Stimulated activated CD8-positive, alpha-beta memory T cell treated with anti-CD3 and anti-CD28 coated beads, Interleukin-2, amount 100 ng/mL, for 48 hours (primary cell): Measurements from ENCODE around the gene CTNNA2.
"Not testable (repeated sequence)": the region's sequence is repeated elsewhere in the genome, so short reads cannot be mapped to it uniquely, and the experiment has no call there.

Experiments
- DNase-seq, 2 donors: peaks; one replicate each; pipeline ENCODE4 v3.0.0-alpha.2; 2020; ENCODE audit warnings: low read depth in 2 of 2

The CTNNA2 gene

DNA sequence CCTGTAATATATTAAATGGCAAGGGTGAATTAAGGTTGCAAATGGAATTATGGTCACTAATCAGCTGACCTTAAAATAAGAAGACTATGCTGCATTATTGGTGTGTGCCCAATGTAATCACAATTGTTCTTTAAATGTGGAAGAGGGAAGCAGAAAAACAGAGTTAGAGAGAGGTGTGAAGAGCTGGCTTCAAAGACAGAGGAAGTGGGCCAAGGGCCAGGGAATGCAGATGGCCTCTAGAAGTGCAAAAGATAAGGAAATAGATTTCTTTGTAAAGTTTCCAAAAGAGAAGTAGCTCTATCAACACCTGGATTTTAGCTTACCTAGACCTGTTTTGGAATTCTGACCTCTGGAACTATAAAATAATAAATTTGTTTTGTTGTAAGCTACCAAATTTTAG, 515.7 kb downstream of the CTNNA2 start:
- DNase-seq, result no peak

DNA sequence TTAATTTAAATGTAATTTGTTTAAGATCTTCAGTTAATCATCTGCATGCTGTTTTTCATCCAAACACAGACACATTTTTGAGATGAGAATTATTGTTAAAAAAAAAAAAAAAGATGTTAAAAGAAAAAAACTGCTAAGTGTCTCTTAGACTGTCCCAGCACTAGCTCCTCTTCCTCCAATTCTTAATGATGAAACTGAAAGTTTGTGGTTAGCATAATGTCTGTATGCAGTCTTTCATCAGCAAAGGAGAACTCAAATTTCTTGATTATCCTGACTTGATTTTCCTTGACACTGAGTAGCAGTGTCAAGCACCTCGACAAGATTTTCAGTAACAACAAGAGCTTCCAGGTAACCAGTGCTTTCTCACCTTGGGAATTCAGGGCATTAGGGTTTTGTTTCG, 517.3 kb downstream of the CTNNA2 start:
- no peak for DNase-seq

DNA sequence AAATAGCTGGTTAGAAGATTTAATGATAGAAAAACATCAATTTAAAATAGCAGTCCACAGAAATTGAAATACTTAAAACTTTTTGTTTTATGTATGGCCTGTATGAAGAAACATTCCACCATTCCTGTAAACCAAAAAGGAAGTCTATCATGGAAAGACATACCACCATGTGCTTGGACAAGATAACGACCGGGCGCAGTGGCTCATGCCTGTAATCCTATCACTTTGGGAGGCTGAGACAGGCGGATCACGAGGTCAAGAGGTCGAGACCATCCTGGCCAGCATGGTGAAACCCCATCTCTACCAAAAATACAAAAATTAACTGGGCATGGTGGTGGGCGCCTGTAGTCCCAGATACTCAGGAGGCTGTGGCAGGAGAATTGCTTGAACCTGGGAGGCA, 519.8 kb downstream of the CTNNA2 start:
- not testable (repeated sequence) for DNase-seq

DNA sequence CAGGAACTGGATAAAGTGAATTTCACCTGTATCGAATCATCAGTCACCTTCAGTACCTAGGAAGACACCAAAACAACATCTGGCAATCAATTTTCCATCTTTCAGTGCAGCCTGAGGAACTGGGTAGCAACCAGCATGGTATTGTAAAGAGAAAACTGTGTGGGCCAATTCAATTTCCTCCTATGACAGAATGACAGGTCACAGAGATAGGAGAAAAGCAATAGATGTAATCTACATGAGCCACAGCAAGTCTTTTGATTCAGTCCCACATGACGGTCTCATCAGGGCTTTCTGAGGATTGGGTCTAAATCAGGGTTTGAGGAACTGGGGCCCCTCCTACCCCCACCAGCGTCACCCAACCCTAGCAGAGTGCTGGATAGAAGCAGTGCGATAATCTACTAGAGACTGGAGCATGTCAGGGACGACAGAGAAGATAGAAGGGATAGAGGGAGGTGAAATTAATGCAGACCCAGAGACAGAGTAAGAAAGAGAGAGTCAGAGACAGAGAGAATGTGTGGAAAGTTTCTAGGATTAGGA, 523.0 kb downstream of the CTNNA2 start:
- DNase-seq, result no peak

DNA sequence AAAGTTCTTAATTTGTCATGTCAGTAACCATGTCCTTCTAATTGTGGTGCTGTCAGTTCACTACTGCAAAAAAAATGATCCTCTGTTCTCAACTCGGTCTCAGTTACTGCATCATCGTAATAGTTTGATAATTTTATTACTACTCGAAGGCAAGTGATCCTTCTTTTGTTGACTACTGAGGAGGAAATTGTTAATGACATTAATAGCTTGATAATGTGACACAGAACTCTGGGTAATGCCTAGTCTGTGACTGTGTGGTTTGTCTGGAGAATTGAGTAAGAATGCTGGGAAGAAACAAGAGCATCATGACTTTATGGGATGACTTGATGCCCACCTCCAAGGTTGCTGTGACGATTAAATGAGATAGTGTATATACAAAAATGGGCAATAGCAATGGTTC, 524.5 kb downstream of the CTNNA2 start:
- DNase-seq, result no peak

DNA sequence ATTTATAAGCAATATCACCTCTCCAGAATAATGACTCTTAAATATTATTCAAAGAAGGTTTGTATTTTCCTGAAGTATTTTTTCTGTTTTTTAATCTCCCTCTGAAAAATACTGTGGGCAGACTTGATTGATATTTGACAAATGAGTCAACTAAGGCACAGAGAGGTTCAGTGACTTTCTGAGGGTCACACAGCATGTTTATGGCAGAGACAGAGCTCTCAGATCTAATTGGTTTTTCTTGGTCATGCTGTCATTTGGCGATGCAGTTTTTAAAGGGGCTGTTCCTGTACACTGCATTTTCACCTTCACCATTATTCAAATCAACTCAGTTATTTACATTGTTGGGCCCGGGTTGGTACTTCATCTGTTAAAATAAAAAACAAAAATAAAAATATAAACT, 527.4 kb downstream of the CTNNA2 start:
- DNase-seq, result no peak

DNA sequence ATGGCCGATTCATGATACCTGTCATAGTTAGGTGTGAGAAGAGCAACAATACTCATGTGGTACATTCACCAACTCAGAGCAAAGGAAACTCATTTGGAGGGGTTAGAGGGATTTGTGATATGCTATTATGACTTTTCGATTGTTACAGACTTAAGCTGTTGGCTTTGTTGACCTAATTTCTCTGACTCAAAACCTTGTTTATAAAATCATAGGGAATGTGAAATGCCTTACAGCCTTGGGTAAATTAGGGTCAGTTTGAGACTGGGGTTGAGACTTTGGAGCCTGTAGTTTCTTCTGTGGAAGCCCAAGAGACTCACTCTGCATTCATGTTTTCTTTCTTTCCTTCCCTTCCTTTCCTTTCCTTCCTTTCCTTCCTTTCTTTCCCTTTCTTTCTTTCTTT, 529.8 kb downstream of the CTNNA2 start:
- DNase-seq, result no peak

DNA sequence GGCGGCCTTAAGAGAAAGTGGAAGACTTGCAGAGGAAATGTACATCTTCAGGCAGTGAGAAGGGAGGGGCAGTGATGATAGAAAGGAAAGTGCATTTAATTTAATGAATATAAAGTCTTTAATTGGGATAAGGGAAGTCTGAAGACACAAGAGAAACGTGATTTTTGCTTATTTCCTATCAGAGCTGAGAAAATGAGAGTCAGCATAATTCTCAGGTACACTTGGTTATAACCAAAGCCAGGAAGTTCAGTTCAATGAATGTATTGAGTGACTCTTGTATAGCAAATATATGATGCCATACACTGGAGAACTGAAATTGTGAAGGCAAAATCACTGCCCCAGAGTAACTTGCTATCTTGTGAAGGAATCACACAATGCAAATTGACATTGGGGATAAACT, 535.4 kb downstream of the CTNNA2 start:
- no peak for DNase-seq

DNA sequence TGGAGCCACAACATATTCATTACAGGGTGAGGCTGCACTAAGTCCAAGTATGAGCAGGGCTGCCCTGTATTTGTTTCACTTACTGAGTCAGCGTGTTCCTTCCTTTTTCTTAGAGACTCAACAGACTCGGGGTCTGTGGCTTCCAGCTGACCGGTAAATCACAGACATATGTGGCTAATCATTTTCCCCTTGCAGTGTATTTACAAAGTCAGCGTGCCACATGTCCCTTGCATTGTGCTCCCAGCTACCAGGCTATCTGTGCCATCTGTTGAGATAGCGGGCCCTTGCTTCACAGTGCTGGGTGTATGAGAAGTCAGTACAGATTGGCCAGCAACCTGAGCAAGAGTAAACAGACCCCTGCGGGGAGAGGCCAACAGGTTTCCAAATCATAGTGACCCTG, 537.4 kb downstream of the CTNNA2 start:
- no peak for DNase-seq

DNA sequence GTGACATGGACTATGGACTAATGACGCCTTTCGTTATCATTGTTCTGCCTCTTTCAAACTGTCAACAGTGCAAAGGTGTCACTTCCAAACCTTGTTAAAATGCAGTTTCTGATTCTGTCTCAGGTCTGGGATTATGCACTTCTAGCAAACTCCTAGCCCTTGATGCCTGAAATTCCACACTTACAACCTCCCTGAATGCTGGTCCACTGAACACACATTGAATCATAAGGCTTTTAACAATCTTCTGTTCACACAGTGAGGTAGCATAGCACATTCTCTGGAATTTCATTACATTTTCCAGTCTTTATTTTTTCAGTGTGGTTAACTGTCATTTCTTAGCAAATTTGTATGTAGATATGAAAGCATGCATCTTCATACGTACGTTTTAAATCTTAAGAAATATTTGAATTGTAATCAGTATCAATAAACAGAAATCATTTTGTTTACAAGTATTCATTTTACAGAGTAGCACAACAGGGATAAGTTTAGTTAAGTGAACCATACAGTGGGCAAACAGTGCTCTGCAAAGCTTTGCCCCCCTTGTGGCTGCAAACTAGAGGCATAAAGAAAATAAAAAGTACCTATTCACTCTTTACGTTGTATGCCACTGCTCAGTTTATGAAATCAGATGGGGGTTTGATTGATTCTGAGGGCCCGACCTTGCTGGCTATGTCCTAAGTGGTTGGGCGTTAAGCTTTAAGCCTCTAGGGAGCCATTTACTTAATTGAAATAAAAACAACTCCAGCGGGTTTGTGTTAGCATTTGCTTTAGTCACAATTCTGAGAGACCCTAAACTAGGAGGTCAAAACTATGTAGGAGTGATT, 540.9 kb downstream of the CTNNA2 start:
- DNase-seq, result no peak

DNA sequence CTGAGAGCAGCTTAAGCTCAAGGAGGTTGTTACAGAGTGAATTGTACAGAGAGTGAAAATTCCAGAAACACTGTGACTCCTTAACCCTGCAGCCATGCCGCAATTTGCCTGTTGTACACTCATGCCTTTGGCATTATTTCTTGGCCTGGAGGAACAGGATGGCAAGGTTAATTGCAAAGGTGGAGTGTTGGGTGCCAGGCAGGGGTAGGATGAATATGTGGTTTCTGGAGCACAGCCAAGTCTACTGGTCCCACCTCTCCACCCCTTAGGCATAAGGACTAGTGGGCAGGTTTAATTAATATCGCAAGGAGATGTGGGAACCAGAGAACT, 541.5 kb downstream of the CTNNA2 start:
- no peak for DNase-seq

DNA sequence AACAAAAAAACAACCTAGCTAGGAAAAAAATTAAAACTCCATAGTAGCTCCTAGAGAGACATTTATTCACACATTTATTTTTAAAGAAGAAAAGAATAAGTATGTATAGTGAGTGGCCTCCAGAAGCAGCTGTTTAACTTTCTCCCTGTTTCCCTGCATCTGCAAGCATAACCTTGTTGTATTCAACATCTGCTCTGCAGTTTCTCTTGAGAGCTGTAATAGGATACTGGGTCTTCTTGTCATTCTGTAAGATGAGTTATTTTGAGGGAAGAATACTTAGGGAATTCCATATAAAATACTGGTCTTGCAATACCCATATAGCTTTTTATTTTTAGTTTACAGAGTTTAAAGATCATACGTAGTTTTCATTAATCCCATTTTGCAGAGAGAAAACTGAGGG, 545.1 kb downstream of the CTNNA2 start:
- DNase-seq, result no peak

DNA sequence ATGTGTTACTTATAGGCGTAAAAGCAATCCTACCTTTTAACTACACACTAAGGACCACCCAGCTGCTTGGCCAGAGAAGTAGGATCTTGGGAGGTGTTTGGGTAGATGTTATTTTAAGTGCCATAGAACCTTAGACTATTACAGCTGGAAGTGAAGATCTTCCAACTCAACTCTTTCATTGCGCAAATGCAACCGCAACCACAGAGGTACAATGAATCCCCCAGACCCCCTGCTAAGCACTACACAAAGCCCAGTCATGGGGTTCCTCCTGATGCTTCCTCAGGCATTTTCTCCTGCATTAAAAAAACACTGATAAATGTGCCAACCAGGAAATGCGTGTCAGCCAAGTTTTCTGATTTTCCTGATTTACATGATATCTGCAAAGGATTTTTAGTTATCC, 545.7 kb downstream of the CTNNA2 start:
- no peak for DNase-seq

DNA sequence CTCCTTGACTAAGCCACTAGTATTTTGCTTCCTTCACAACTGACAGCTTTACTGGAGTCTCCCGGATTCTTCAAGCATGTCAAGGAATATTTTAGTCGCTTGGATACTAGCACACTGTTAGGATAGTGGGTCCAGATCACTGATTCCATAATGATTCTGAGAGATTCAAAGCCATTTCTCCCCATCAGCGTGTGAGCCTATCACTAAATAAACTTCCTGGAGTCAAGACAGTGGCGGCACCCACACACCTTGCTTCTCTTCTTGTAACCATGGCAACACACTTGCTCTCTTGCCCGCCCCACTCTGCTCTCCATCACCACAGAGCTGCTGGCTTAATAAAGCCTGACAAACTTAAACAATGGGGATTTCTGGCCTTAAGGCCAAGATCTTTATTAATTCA, 546.6 kb downstream of the CTNNA2 start:
- no peak for DNase-seq

DNA sequence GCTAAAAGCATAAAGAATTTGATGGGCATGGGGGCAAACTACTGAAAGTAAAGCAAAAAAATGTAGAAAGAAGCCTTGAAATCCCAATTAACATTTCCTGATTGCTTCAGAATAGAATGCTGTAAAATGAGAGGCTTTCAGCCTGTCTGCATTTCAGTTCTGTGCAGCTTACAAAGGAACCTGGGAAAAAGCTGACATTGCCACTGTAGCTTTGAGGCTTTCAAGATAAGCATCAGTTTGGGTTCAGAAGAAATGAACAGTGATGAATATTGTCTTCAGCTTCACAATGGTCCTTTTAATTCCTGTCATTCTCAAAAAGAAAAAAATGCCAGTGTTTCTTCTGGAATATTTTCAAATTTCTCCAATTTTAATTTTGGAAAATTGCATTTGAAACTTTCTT, 549.0 kb downstream of the CTNNA2 start:
- DNase-seq, result no peak

DNA sequence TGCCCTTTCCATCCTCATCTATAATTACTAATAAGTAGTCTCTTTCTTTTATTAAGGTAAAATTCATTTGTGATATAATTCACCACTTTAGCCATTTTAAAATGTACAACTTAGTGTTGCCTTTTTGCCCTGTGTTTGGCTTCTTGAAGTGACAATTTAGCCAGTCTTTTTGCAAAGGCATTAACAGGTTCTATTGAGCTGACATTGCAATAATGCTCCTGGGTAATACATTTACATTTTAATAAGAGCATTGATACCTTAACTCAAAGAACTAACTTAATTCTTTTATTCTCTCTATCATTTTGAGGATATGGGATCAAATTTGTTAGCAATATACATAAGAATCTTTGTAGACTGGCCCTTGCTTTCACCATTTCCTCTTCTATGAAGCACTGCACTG, 549.4 kb downstream of the CTNNA2 start:
- no peak for DNase-seq

DNA sequence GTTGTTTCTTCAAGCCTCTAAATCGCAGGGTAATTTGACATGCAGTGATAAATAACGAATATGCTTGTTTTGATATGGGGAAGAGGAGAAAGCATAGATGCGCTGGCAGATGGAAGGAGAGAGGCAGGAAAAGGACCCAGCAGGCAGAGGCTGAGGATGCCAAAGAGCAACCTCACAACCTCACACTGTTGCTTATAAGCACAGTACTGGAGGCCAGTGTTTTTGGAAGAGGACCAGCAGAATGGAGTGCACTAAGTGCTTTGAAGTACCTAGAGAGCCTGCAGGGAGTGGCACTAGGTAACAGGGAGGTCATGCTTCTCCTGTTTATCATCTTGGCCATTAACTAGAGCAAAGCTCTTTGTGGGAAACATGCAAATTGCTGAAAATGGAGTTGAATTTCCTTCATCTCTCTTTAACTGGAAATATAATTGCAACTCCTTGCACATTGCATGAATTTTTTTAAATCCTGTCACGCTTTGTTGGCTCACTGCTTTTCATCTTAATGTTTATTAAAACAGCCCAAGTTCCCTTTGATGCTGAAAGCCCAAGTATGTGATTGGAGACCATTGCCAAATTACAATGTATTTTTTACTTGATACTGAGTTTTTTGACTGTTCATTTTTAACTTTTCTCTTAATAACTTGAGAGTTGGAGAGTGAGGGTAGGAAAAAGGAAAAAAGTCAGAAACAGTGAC, 555.3 kb downstream of the CTNNA2 start:
- no peak for DNase-seq

DNA sequence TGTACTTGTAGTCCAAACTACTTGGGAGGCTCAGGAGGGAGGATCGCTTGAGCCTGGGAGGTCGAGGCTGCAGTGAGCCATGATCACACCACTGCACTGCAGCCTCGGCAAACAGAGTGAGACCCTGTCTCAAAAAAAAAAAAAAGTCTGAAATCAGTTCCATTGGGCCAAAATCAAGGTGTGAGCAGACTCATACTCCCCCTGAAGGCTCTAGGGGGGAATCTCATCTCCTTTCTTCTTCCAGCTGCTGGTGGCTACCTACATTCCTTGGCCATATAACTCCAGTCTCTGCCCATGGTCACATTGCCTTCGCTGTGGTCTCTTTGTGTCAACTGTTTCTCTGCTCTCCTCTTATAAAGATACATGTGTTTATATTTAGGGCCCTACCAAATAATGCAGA, 557.7 kb downstream of the CTNNA2 start:
- DNase-seq, result no peak

DNA sequence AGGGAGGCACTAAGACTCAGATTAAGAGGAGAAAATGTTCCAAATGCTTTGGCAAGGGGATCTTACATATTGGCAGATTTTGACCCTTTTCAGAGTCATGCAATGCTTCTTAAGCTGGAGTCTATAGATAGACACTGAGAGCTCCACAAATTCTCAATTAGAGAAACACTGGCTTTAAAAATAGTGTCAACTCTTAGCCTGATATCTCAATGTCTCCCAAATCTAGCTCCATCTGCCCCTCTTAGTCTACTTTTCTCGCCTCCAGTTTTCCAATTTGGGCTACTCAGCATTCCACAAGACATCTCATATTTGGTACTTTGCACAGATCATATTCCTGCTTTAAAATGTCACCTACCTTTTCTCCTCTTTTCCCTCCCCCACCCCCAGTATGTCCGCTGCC, 559.1 kb downstream of the CTNNA2 start:
- no peak for DNase-seq

DNA sequence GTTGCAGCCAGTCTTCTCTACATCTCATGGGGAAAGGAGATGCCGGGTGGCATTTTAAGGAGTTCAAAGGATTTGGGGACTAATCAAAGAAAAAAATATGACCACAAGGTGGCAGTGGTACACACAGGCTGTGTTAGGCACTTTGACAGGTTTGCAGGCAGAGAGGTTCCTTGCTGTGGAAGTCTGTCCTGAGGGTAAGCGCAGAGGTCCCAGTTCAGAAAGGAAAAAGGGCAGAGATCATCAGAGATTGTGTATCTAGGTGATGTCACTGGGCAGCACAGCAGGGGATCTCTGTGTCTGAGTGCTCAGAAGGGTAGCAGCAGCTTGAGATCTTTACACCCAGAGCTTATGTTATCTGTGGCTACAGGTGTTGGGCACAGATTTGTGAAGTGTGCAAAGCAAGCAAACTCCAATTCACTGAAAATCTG, 560.3 kb downstream of the CTNNA2 start:
- DNase-seq, result no peak

DNA sequence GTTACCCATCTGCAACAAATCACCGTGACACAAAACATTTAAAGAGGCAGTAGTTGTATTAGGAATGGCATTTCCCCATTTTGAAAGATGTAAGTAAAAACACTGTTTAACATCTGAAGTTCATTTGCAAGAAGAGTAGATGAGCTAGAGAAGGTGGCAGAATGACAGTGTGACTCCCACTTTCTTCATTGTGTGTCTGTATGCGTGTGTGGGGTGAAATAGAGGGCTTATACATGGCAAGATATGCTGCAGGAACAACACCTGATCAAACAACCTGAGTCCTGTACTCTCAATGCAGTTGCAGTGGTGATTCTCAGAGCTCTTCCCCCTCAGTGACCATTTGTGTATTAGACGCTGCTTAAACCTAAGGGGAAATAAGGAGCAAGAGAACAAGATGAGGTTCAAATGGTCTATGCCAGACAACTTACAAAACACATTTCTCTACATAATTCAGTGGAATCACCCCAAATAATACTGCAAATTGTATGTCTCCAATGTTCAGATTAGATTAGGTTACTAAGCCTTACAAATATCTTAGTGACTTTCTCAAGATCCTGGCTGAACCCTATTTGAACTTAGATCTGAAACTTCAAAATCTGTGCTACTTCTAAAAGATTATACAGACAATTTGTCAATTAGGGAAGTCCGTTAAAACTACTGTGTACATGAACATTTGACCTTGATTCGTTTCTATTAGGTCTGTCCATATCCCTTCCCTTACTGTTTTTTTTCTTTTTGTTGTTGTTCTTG, 561.6 kb downstream of the CTNNA2 start:
- no peak for DNase-seq

DNA sequence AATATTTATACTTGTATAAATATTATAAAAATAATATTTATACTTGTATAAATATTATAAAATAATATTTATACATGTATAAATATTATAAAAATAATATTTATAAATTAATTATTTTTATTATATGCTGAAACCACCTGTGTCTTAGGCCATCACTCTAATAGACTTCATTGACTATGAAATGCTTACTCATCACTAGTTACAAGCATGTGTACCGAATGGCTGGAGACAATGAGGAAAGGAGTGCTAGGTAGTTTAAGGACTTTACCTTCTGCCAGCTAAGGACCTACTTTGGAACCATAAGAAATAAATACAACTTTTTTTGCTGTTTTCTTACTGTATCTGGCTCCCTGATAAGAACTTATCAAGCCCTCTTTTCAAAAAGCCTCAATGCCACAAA, 562.9 kb downstream of the CTNNA2 start:
- no peak for DNase-seq
